GM18519 (cell line): ENCODE results near the gene RPUSD3.
"Not testable (repeated sequence)": the region's sequence is repeated elsewhere in the genome, so short reads cannot be mapped to it uniquely, and the experiment has no call there.

Source experiments
- ATAC-seq: cut with Tn5 transposase; IDR thresholded peaks from one replicate; pipeline ENCODE4 v1.9.1; 2021; ENCODE audit warnings: mild to moderate bottlenecking, moderate library complexity; ENCODE audit not compliant: unreplicated experiment, low FRiP score

RPUSD3 gene

GRCh38 chr3:9843715-9844438 lies at the start of gene RPUSD3:
Gene RPUSD3 (minus strand): TSS chr3:9844008. CDS start chr3:9843990, 18 bp downstream.
- ATAC-seq, result peak; percentile 97

- ATAC-seq, result no peak
Observed at GRCh38 chr3:9891072-9891622, 47.3 kb upstream of the RPUSD3 start.

DNA sequence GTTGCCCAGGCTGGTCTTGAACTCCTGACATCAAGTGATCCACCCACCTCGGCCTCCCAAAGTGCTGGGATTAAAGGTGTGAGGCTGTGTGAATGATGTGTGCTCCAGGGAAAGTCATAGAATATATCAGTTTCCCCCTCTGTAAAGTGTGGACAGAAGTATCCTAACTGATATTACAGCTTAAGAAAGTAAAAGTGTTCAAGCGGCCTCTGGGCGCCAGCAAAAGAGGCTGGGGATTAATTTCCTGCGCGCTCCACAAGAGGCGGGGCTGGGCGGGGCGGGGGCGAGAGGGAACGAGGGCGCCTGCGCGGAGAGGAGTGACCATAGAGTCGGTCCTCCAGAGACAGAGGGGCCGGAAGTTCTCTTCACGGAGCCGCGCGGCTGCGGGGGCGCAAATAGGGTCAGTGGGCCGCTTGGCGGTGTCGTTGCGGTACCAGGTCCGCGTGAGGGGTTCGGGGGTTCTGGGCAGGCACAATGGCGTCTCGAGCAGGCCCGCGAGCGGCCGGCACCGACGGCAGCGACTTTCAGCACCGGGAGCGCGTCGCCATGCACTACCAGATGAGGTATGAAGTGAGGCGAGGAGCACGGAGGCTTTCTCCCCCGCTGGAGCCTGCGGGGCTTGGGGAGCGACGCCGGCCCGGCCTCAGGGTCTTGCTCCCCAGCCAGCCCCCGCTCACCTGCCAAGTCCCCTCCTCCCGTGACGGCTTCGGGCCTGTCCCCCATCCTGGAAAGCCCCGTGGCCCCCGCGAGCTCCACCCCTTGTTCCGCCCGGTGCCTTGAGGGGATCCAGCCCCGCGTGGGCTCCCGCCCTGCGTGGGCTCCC lies 46.7 kb upstream of the RPUSD3 start, which contains the start of gene JAGN1:
Gene JAGN1 (plus strand): TSS at position 362 of the 823 bp plus-strand sequence. CDS start 113 bp downstream, at position 475.
- peak; percentile 49 for ATAC-seq

GRCh38 chr3:9889405-9889804 lies 45.6 kb upstream of the RPUSD3 start:
- no peak for ATAC-seq

DNA sequence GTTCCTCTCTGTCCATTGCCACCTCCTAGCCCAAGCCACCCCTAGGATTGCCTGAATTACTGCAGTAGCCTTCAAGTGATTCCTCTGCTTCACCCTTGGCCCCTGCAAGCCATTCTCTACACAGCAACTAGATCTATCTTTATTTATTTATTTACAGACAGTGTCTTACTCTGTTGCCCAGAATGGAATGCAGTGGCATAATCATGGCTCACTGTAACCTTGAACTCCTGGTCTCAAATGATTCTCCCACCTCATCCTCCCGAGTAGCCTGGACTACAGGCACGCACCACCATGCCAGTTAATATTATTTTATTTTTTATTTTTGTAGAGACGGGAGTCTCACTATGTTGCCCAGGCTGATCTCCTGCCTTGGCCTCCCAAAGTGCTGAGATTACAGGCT lies 44.7 kb upstream of the RPUSD3 start:
- no peak for ATAC-seq

DNA sequence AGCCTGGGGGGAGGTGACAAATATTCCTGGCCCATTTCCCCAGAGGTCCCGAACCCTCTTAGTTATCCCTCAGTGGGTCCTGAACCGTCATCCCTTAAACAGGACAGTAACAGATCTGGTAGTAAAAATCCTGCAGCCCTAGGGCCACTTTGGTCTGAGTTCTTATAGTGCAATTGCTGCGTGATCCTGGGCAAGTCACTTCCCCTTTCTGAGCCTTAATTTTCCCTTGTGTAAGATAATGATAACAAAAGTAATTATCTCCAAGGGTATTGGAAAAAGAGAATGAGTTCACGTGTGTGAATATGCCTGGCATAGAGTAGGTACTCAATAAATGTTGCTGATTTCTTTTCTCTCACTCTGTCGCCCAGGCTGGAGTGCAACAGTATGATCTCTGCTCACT lies 43.7 kb upstream of the RPUSD3 start:
- no peak for ATAC-seq

GRCh38 chr3:9886328-9886727 lies 42.5 kb upstream of the RPUSD3 start:
- no peak for ATAC-seq

DNA sequence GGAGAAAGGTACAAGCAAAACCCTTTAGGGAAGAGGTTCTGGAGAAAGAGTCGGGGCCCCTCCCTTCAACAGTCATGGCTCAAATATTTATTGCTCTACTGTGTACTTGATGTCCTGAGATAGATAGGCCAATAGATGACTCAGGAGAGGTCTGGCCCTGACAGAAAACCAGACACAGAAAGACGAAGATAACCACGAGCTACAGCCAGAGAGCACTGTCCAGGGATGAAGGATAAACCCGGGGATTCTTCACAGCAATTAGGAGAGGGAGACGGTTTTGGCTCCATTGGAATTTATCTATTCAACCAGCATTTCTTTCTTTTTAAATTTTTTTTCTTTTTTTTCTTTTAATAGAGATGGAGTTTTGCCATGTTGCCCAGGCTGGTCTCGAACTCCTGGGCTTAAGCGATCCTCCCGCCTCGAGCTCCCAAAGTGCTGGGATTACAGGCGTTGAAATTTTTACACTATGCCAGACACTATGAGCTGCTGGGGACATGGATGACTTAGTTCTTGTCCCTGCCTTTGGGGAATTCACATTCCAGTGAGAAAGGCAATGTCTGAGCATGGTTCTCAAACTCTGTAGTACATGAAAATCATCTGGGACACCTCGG lies 40.9 kb upstream of the RPUSD3 start:
- ATAC-seq, result no peak

GRCh38 chr3:9883706-9884554 lies 40.1 kb upstream of the RPUSD3 start:
- no peak for ATAC-seq

DNA sequence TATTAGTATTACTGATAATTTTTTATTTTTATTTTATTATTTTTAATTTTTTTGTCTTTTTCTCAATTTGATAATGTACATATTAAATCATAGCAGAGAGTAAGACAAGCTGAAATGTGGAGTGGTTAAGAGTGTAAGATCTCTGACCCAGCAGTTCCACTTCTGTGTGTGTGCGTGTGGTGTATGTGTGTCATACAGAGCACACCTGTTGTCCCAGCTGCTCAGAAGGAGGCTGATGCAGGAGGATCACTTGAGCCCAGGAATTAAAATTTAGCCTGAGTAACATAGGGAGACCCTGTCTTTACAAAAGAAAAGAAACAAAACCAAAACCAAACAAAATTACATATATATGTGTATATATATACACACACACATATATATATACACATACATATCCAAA lies 37.6 kb upstream of the RPUSD3 start:
- no peak for ATAC-seq

DNA sequence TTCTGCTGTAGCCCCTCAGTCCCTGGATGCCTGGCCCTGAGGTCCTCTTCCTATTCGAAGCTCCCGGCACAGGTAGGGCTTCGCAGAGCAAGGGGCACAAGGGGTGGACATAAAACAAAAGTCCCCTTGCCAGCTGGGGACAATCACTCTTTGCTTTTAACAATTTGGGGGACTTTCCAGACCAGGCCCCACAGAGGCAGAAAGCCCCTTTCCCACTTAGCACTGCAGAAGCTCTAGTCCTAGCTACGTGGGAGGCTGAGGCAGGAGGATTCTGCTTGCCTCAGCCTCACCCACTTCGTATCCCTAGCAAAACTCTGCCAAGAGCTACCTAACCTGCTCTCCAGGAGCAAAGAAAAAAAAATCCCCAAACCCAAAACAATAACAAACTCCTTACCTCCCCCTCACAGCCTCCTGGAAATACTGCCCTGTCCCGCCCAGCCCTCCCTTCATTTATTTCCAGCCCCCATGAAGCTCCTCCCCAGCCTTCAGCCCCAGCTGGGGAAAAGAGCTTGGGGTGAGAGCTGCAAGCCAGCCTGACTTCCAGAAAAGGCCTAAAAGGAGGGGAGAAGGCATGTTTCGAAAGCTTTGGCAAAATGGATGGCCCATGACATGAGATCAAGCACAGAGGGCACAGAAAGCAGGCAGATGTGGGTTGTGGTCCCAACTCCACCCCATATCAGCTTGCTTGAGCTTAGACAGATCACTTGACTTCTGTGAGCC lies 36.2 kb upstream of the RPUSD3 start, which contains the start of gene CIDEC:
Gene CIDEC (minus strand): TSS at position 424 of the 720 bp plus-strand sequence. CDS start 1,767 bp downstream, outside the sequence.
- ATAC-seq, result no peak

DNA sequence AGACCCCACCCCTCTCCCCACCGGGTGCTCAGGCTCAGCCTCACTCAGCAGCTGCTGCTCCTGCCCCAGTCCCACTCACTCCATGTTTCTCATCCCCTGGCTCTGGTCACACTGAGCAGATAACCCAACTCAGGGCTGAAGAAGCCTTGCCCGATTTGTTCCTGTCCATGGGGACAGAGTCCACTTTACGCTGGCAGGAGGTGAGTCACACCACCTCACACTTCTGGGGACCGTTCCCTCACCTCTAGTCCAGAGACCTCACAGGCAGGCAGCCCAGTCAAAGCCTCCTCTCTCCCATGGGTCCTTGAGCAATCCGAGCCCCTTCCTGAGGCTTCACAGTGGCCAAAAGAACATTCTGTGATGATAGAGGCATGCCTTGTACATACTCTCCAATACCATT lies 34.9 kb upstream of the RPUSD3 start:
- no peak for ATAC-seq

- no peak for ATAC-seq
Observed at GRCh38 chr3:9876991-9877390, 33.2 kb upstream of the RPUSD3 start.

- ATAC-seq, result not testable (repeated sequence)
Observed at GRCh38 chr3:9876255-9876654, 32.4 kb upstream of the RPUSD3 start.

GRCh38 chr3:9875448-9875847 lies 31.6 kb upstream of the RPUSD3 start:
- no peak for ATAC-seq

DNA sequence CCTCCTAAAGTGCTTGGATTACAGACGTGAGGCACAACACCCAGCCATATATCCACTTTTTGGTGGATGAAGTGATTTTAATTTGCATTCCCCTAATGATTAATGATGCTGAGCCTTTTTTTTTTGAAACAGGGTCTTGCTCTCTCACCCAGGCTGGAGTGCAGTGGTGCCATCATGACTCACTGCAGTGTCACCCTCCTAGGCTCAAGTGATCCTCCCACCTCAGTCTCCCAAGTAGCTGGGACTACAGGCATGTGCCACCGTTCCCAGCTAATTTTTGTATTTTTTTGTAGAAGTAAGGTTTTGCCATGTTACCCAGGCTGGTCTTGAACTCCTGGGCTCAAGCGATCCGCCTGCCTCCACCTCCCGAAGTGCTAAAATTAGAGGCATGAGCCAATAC lies 28.3 kb upstream of the RPUSD3 start:
- ATAC-seq, result not testable (repeated sequence)

DNA sequence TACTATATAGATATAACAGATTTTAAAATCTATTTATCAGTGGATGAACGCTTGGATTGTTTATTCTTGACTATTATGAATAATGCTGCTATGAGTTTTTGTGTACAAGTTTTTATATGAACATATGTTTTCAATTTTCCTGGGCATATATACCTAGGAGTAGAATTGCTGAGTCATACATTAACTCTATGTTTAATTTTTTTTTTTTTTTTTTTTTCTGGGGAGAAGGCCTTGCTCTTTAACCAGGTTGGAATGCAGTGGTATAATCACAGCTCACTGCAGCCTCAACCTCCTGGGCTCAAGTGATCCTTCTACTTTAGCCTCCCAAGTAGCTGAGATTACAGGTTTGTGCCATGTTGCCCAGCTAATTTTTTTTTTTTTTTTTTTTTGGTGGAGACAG lies 27.2 kb upstream of the RPUSD3 start:
- ATAC-seq, result no peak

DNA sequence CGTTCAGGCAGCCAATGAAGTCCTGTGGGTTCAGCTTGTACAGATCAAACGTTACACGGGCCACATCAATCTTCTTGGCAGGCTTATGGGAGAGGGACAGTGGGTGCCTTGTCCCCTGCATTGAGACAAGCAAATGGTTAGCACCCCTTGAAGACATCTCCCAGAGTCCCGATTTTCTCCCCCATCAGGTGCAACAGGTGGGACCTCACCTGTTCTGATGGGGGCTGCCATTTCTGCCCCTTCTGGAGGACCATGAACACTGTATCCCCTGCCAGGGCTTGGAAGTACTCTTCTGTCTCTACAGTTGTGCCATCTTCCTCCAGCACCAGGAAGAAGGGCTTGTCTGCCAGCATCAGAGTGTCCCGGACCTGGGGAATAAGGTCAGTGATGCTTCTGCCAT lies 26.1 kb upstream of the RPUSD3 start:
- no peak for ATAC-seq

DNA sequence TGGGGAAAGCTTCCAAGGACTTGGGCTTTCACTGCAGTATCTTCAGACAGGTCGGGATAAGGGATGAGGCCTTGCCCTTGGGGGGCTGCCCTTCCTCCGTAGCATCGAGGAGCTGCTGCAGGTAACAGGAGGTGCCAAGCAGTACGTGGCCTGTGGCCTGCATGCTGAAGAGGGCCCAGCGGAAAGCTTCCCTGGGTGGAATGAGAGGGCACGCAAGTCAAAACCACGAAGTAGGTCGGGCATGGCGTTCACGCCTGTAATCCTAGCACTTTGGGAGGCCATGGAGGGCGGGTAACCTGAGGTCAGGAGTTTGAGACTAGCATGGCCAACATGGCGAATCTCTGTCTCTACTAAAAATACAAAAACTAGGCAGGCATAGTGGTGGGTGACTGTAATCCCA lies 23.3 kb upstream of the RPUSD3 start:
- no peak for ATAC-seq
